Measurements from ENCODE around the gene HINT2.

HINT2 gene

DNA sequence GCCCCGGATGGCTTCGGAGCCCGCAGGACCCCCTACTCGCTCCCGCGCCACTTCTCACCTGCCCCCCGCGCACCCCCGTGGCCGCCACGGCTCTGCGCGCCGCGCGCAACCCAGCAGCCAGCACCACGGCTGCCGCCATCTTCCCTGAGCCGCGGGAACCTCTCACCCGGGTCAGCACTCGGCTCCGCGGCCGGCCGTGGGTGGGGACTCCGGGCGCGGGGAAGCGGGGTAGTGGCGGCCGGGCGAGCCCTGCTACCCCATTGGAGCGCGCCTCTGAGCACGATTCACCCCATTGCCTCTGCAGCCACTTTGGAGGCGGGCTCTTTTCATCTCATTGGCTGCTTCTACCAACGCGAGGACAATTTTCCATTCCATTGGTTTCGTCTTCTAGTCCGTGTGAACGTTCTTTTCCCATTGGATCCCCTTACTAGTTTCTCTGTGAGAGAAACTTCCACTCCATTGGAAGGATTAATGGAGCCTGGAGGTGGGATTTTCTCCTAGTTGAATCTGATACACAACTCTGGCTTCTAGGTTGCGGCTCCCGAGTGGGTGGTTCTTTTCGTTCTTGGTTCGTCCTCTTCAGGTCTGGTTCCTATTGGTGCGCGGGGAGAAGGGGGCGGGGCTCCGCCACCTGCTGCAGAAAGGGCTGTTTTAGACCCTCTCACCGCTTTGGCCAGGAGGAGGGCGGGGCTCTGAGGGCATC, at the start of gene HINT2:
TSS of gene HINT2 (minus strand) at position 202 of the 703 bp plus-strand sequence. CDS start at position 139, 63 bp downstream.
- peak; percentile 99 for DNase-seq (ENCODE audit: low spot score)

- DNase-seq (ENCODE audit: low spot score): no peak
Measured at GRCh38 chr9:35863583-35863982, 48.7 kb upstream of the HINT2 start.

DNA sequence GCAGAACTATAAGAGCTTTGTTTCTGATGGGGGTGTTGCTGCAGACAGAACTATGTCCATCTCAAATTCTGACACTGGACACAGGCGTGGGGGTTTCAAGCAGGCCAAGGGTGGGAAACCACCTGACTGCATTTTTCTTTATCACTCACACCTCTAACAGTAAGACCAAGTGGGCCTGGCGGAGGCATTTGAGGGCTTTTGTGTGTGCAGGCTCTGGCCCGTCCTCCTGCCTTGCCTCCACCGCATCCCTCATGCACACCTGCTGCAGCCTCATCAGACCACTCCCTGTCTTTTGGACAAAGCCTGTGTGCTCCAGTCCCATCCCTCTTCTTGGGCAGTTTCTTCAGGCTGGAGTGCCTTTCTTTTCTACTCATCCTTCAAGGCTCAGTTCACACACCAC, 47.5 kb upstream of the HINT2 start:
- no peak for DNase-seq (ENCODE audit: low spot score)

- no peak for DNase-seq (ENCODE audit: low spot score)
Measured at GRCh38 chr9:35861161-35861897, 46.5 kb upstream of the HINT2 start.

DNA sequence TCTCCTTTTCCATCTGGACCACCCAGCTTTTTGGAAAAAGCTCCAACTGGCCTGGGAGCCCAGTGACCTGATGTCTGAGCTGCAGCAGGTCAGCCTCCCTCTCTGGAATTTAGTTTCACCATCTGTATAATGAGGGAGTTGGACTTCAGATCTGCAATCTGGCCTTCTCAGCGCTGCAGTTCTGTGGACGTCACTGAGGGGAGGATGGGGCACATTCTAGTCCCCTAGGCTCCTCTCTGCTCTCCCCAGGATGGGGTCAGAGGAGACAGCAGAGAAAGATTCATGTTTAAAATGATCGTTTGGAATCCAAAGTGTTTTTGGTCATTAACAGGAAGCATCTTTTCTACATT, 45.1 kb upstream of the HINT2 start:
- no peak for DNase-seq (ENCODE audit: low spot score)

DNA sequence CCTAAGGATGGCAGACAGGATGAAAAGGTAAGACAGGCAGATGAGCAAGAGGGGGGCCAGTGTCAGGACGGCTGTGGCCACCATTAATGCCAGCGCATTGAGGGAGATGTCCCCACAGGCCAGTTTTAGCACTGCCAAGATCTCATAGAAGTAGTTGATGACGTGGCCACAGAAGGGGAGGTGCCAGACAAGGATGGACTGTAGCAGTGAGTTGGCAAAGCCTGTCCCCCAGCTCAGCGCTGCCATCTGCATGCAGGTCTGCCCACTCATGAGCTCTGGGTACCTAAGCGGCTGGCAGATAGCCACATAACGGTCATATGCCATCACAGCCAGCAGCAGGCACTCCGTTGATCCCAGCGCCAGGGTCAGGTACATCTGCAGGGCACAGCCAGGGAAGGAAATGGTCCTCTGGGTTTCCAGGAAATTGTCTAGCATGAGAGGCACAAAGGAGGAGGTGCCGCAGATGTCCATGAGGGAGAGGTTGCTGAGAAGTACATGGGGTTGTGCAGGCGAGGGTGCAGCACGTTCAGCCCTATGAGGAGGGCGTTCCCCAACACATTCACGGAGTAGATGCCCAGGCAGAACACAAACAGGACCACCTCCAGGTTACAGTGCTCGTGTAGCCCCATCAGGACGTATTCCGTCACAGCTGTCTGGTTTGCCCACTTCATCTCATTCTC, 44.6 kb upstream of the HINT2 start:
- DNase-seq (ENCODE audit: low spot score): peak; percentile 54

GRCh38 chr9:35858458-35858857, 43.6 kb upstream of the HINT2 start:
- DNase-seq (ENCODE audit: low spot score): no peak

- DNase-seq (ENCODE audit: low spot score): no peak
Measured at GRCh38 chr9:35856882-35857281, 42.0 kb upstream of the HINT2 start.

GRCh38 chr9:35856206-35856605, 41.4 kb upstream of the HINT2 start:
- DNase-seq (ENCODE audit: low spot score): no peak

DNA sequence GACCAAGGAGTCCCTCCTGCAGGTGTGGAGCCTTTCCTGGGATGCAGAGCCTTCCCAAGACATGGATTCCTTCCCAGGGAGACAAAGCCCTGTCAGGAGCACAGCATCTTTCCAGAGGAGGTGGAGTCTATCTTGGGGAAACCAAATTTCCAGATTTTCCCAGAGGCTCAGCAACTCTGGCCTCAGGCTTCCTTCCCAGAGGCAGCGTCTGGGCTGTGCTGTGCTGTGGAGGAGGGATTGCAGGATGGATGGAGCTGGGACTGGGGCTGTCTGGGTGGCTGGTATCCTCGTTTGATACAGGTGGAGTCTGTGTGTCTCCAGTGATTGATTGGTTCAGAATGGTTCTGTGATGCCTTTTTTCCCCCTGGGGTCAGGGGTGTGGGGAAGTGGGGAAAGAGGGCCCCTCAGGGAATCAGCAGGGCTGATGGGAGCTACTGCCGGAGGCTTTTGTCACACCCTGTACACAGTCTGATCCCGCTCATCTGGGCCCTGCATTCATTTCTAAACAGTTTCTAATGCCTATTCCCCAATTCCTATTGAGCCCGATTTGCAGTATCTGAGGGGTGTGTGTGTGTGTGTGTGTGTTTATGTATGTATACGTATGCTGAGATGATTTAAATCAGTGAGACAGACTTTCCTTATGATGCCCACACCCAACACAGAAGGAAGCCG, 39.4 kb upstream of the HINT2 start:
- no peak for DNase-seq (ENCODE audit: low spot score)

GRCh38 chr9:35852876-35853865, 38.3 kb upstream of the HINT2 start:
- DNase-seq (ENCODE audit: low spot score): no peak

DNA sequence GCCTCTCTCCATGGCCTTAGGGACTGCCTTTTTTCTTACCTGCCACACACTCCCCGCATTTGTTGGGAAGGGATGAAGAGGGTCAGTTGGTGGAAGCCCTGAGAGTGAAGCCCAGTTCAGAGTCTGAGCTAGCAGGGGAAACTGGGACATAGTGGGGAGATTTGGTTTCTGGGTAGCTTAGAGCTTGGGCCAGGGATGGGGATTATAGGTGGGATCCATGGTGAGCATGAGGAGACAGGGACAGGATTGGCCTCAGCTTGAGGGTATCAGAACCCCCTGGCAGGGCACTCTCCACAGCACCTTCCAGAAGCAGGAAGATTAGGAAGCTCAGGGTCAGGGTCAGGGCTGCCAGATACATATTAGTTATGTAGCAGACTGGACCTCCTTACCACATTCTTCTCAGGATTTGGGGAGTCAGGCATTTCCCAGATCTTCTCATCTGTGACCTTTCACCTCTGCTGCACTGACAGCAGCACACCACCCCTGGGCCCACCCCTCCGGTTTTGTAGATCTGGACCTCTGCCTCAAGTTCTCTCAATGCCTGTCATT, 37.5 kb upstream of the HINT2 start:
- no peak for DNase-seq (ENCODE audit: low spot score)

GRCh38 chr9:35847792-35848572, 33.1 kb upstream of the HINT2 start:
- DNase-seq (ENCODE audit: low spot score): peak; percentile 97

DNA sequence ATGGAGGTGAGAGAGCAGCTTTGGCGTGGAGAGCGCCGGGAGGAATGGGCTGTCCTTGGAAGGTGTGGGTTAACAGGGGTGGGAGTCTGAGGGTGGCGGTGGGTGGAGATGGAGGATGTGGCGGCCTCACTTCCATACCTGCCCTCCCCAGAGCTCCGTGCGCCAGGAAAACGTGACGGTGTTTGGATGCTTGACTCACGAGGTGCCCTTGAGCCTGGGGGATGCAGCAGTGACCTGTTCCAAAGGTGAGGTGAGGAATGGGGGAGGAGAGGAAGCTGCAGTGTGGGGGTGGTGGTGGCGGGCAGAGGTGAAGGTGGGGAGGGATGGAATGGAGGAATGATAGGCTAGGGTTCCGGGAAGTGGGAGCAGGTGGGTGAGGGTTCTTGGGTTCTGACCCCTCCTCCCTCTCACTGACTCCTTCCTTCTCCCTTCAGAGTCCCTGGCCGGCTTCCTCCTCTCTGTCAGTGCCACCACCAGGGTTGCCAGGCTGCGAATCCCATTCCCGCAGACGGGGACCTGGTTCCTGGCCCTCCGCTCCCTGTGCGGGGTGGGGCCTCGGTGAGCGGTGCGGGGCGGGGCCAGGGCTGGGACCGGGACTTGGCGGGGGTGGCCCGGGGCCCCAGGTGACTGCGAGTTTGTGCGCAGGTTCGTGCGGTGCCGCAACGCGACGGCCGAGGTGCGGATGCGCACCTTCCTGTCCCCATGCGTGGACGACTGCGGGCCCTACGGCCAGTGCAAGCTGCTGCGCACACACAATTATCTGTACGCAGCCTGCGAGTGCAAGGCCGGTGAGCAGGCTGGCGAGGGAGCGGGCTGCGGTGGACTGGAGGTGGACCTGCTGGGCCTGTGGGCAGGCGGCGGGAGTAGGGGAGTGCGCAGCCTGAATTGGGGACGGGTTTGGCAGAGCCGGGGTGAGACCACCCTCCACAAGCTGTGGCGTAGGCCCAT, 31.3 kb upstream of the HINT2 start:
- no peak for DNase-seq (ENCODE audit: low spot score)

- peak; percentile 88 for DNase-seq (ENCODE audit: low spot score)
Measured at GRCh38 chr9:35844628-35845270, 29.9 kb upstream of the HINT2 start.

DNA sequence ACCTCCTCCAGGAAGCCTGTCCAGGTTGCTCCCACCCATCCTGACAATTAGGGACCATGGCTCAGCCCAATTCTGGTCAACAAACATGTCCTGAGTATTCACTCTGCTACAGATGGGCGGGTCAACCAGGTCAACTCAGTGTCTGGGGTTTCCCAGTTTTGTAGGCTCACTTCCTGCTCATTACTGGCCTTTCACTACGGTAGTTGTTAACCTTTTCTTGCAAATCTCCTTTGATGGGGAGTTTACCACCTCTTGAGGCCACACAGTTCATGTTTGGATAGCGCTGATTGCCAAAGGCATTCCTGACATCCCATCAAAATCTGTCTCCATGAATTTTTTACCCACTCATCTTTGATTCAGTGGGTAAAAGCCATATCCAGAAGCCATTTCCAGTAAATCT, 28.0 kb upstream of the HINT2 start:
- no peak for DNase-seq (ENCODE audit: low spot score)

DNA sequence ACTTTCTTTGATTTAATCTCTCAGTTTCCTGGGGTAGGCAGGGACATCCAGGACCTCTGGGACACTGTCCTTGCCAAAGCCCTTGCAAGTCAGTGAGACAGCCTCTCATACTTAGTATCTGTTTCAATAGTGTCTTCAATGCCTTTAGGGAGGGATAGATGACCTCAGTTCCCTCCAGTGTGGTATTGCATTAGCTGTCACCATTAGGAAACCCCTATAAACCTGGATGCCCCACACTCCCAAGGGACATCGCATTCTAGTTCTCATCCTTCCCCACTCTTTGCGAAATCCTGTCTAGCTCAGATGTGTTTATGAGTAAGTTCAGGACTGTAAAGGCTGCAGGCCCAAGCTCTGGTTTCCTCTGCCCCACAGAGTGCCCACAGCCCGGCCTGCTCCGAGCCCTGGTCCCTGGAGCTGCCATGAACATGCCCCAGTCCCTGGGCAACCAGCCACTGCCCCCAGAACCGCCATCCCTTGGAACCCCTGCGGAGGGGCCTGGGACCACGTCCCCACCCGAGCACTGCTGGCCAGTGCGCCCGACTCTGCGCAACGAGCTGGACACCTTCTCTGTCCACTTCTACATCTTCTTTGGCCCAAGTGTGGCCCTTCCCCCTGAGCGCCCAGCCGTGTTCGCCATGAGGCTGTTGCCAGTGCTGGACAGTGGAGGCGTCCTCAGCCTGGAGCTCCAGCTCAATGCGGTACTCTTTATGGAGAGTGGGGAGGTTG, 27.3 kb upstream of the HINT2 start:
- no peak for DNase-seq (ENCODE audit: low spot score)

- DNase-seq (ENCODE audit: low spot score): no peak
Measured at GRCh38 chr9:35841645-35841900, 26.7 kb upstream of the HINT2 start.

All from RKO (cell line).